Panc1 (cell line): ENCODE data around the gene KRT78. TPM values are rescaled to one million over a fixed set of nuclear protein-coding genes. Genes with fewer than 3 reads are reported as not detected.
"Not testable (repeated sequence)": the region's sequence is repeated elsewhere in the genome, so short reads cannot be mapped to it uniquely, and the experiment has no call there.

ENCODE experiments used
- ATAC-seq: fragments of 200-7000 bp; cut with Tn5 transposase; 2 replicates; pipeline ENCODE4 v1.9.1; 2020; ENCODE audit warnings: mild to moderate bottlenecking, moderate library complexity
- BruUV-seq: library from RNA; stranded (reverse); fragments of 400-500 nt; replicated peaks from 2 replicates; lab custom pipeline; 2021; lab: Mats Ljungman, UMichigan
- CTCF ChIA-PET: fragments of 300-600 bp; sonication (Branson Sonifier 250); formaldehyde crosslinking; loops from one replicate; lab custom pipeline; 2022; ENCODE audit warnings: antibody characterized with exemption; lab: Charles Lee
- POLR2A ChIA-PET: fragments of 300-600 bp; sonication (Branson Sonifier 250); formaldehyde crosslinking; loops from one replicate; lab custom pipeline; 2022; ENCODE audit warnings: antibody characterized with exemption; lab: Charles Lee
- DNase-seq: peaks from one replicate; pipeline ENCODE4 v3.0.0-alpha.2; 2010; ENCODE audit warnings: low read depth, low spot score
- H3K27ac ChIP-seq: 2 replicates; pipeline ENCODE4 v1.5.1; 2011; ENCODE audit warnings: mild to moderate bottlenecking, low read length, inconsistent platforms
- H3K27me3 ChIP-seq: fragments of 200-500 bp; sonication (Bioruptor generic); 2 replicates; pipeline ENCODE4 v1.6.0; 2014; ENCODE audit warnings: low read length, inconsistent platforms; ENCODE audit not compliant: control insufficient read depth, insufficient read depth
- H3K36me3 ChIP-seq: fragments of 200-500 bp; sonication (Bioruptor generic); 2 replicates; pipeline ENCODE4 v1.5.1; 2014; ENCODE audit warnings: inconsistent platforms, mild to moderate bottlenecking, low read length, moderate library complexity; ENCODE audit not compliant: control insufficient read depth, insufficient read depth
- H3K4me1 ChIP-seq: 2 replicates; pipeline ENCODE4 v1.5.1; 2011; ENCODE audit warnings: inconsistent platforms, mild to moderate bottlenecking, low read length, moderate library complexity; ENCODE audit not compliant: control insufficient read depth, insufficient read depth
- H3K4me3 ChIP-seq, 2 experiments: 2 replicates each; pipeline ENCODE4 v1.5.1; 2011 to 2012; ENCODE audit warnings: low read depth in 2 of 2, low read length in 2 of 2, mild to moderate bottlenecking in 2 of 2, inconsistent platforms in 1 of 2, moderate library complexity in 1 of 2
- H3K9me3 ChIP-seq: fragments of 200-500 bp; sonication (Bioruptor generic); 2 replicates; pipeline ENCODE4 v1.5.1; 2014; ENCODE audit warnings: low read depth, mild to moderate bottlenecking, inconsistent platforms, low read length, moderate library complexity; ENCODE audit not compliant: control insufficient read depth, insufficient read depth
- POLR2AphosphoS5 ChIP-seq: IDR thresholded peaks from 2 replicates; pipeline ENCODE4 v1.6.1; 2012; ENCODE audit warnings: mild to moderate bottlenecking, low read depth, low read length, moderate library complexity
- SIN3A ChIP-seq: IDR thresholded peaks from 2 replicates; pipeline ENCODE4 v1.6.1; 2012; ENCODE audit warnings: low read depth, mild to moderate bottlenecking, low read length, moderate library complexity, borderline replicate concordance; ENCODE audit not compliant: insufficient read depth
- TCF7L2 ChIP-seq: IDR thresholded peaks from 2 replicates; pipeline ENCODE4 v1.6.1; 2011; ENCODE audit warnings: mild to moderate bottlenecking, low read depth, low read length, inconsistent platforms
- in situ Hi-C: cut with HindIII; loops from 2 replicates; pipeline ENCODE4 v1.10.0; 2016; ENCODE audit warnings: low sequenced_read_pairs, low pct_unique_long_range_greater_than_20kb
- intact Hi-C: fragments of 100-400 bp; cut with micrococcal nuclease; formaldehyde crosslinking; loops from one replicate; pipeline ENCODE4 v1.10.0; 2022; ENCODE audit not compliant: unreplicated experiment
- total RNA-seq: library from RNA; stranded (reverse); gene quantifications from one replicate; pipeline ENCODE4 v1.2.1, GENCODE V29; 2021; ENCODE audit not compliant: unreplicated experiment
- TF ChIP-seq, protein P1 (sequence below): fragments of 450-650 bp; IDR thresholded peaks from 2 replicates; pipeline ENCODE4 v1.5.1; 2017; ENCODE audit warnings: mild to moderate bottlenecking
- TF ChIP-seq, protein P2 (sequence below), 2 experiments: IDR thresholded peaks; 2 replicates each; pipeline ENCODE4 v1.6.1; 2011 to 2012; ENCODE audit warnings: low read depth in 2 of 2, control low read depth in 1 of 2, low read length in 1 of 2, mild to moderate bottlenecking in 1 of 2, moderate library complexity in 1 of 2; ENCODE audit not compliant: insufficient read depth in 1 of 2

Gene KRT78
- total RNA-seq, 1 experiment from 2014 or later = not detected

DNA sequence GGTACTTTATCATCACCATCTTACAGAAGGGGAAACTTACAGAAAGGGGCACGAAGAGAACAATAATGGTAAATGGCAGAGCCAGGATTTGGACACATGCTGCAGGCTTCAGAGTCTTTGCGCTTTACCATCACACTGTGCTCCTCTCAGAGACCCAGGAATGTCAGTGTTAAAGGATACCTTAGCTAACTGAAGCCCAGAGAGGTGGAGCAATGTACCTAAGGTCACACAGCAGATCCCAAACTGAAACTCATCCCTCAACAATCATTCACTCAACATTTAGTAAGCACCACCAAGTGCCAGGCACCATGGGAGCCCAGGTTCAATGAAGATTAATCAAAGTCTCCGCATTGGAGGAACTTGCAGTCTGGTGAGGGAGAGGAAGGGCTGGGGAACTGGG is 8.0 kb upstream of the KRT78 start:
- BruUV-seq = no TSS peak
- Histone ChIP-seq H3K4me3 (no peak overlapping the region), H3K27me3 (no peaks in the 10 kb centered on the region; the same call in 1 of the 2 replicates), H3K27ac (no peak overlapping the region), H3K36me3 (no peaks in the 10 kb centered on the region), H3K9me3 (no peaks in the 10 kb centered on the region), H3K4me1 (no peaks in the 10 kb centered on the region)
- no peak for DNase-seq
- ChIA-PET POLR2A (no interaction called here), CTCF (interaction anchor here (0.5 kb wide), 1 partner anchor 704 kb away, joined by 7 read pairs; no protein-coding TSS in a partner anchor)
- TF ChIP-seq, protein P1, sequence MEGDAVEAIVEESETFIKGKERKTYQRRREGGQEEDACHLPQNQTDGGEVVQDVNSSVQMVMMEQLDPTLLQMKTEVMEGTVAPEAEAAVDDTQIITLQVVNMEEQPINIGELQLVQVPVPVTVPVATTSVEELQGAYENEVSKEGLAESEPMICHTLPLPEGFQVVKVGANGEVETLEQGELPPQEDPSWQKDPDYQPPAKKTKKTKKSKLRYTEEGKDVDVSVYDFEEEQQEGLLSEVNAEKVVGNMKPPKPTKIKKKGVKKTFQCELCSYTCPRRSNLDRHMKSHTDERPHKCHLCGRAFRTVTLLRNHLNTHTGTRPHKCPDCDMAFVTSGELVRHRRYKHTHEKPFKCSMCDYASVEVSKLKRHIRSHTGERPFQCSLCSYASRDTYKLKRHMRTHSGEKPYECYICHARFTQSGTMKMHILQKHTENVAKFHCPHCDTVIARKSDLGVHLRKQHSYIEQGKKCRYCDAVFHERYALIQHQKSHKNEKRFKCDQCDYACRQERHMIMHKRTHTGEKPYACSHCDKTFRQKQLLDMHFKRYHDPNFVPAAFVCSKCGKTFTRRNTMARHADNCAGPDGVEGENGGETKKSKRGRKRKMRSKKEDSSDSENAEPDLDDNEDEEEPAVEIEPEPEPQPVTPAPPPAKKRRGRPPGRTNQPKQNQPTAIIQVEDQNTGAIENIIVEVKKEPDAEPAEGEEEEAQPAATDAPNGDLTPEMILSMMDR = no peak
- TF ChIP-seq, protein P2, sequence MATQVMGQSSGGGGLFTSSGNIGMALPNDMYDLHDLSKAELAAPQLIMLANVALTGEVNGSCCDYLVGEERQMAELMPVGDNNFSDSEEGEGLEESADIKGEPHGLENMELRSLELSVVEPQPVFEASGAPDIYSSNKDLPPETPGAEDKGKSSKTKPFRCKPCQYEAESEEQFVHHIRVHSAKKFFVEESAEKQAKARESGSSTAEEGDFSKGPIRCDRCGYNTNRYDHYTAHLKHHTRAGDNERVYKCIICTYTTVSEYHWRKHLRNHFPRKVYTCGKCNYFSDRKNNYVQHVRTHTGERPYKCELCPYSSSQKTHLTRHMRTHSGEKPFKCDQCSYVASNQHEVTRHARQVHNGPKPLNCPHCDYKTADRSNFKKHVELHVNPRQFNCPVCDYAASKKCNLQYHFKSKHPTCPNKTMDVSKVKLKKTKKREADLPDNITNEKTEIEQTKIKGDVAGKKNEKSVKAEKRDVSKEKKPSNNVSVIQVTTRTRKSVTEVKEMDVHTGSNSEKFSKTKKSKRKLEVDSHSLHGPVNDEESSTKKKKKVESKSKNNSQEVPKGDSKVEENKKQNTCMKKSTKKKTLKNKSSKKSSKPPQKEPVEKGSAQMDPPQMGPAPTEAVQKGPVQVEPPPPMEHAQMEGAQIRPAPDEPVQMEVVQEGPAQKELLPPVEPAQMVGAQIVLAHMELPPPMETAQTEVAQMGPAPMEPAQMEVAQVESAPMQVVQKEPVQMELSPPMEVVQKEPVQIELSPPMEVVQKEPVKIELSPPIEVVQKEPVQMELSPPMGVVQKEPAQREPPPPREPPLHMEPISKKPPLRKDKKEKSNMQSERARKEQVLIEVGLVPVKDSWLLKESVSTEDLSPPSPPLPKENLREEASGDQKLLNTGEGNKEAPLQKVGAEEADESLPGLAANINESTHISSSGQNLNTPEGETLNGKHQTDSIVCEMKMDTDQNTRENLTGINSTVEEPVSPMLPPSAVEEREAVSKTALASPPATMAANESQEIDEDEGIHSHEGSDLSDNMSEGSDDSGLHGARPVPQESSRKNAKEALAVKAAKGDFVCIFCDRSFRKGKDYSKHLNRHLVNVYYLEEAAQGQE (IDR thresholded peaks at IDR 0.05; ENCODE audit: insufficient read depth in 1 of 2, low read depth in 2 of 2, low read length in 1 of 2) = no peak
- no peak for TF ChIP-seq POLR2AphosphoS5
- no peak for TF ChIP-seq TCF7L2
- no peak for TF ChIP-seq SIN3A
- ATAC-seq = no peak
- in situ Hi-C loops (no loop called here), intact Hi-C loops (no loop called here)

- H3K27me3 ChIP-seq, in situ Hi-C loops, H3K36me3 ChIP-seq, BruUV-seq, ATAC-seq, POLR2A ChIA-PET, intact Hi-C loops, H3K4me3 ChIP-seq, H3K27ac ChIP-seq, H3K4me1 ChIP-seq, H3K9me3 ChIP-seq, DNase-seq: not testable (repeated sequence)
- CTCF ChIA-PET = interaction anchor here (0.5 kb wide), 1 partner anchor 703 kb away, joined by 7 read pairs; no protein-coding TSS in a partner anchor
Observed at GRCh38 chr12:52856077-52856476, 7.3 kb upstream of the KRT78 start.

DNA sequence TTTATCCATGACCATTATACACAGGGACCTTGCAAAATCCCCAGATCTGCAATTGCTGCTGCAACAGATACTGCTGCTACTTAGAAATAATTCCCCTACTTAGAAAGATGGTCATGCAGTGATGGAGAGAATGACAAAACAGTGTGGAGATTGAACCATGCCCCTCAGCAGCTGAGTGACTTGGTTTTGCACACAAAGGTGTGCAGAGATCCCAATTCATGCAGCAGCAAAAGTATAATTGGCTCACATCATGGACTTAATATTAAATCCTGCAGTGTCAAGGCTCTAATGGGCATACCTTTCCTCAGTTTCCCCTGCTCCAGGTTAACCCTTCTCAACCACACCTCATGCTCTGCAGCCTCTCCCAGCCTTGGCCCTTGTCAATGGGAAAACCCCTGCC is 3.0 kb upstream of the KRT78 start:
- ATAC-seq (no peak), DNase-seq (no peak)
- no TSS peak for BruUV-seq
- Histone ChIP-seq H3K36me3 (no peaks in the 10 kb centered on the region), H3K4me1 (no peaks in the 10 kb centered on the region), H3K9me3 (no peaks in the 10 kb centered on the region), H3K27me3 (no peaks in the 10 kb centered on the region; the same call in 1 of the 2 replicates), H3K27ac (no peak overlapping the region), H3K4me3 (no peak overlapping the region)
- ChIA-PET CTCF (no interaction called here), POLR2A (interaction anchor here (0.6 kb wide), 1 partner anchor 364 kb away, joined by 5 read pairs; no protein-coding TSS in a partner anchor)
- intact Hi-C loops = no loop called here
- TF ChIP-seq, protein P2 (IDR thresholded peaks at IDR 0.05; ENCODE audit: insufficient read depth in 1 of 2, low read depth in 2 of 2, low read length in 1 of 2) = no peak
- TF ChIP-seq, protein P1 = no peak
- TF ChIP-seq TCF7L2 (no peak), SIN3A (no peak), POLR2AphosphoS5 (no peak)
- in situ Hi-C loops = no loop called here
